HG02852 (cell line): ENCODE measurements around the gene DTL.
A peak's percentile ranks its signal among the peaks of the same experiment; 100 is the strongest.

Source experiments
- ATAC-seq: cut with Tn5 transposase; IDR thresholded peaks from one replicate; pipeline ENCODE4 v1.9.1; 2021; ENCODE audit warnings: mild to moderate bottlenecking, moderate library complexity; ENCODE audit not compliant: unreplicated experiment

Gene DTL

DNA sequence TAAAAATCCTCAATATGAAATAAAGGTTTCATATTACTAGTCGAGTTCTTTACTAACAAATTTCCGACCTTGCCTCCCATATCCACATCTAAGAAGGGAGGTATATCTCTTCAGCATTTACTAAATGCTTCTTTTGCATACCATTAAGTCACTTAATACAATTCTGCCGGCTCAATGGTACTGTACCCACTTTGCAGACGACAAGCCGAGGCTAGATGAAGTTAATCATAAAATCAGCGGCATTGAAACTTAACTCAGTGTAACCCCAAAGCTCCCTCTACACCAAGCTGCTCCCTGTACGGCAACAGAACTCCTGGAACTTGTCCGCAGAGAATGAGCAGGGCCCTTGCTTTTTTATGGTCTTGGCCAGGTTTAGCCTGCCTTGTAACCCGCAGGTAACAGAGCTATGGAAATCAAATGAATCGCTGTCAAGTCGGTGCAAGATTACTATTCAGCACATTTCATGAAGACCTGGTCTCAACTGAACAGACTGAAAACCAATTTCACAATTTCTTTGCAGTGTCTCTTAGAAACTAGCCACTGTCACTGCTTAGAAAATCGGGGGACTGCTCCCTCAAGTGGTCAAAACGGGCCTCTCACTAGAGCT lies 929 bp upstream of the DTL start:
- peak; percentile 1 for ATAC-seq

DNA sequence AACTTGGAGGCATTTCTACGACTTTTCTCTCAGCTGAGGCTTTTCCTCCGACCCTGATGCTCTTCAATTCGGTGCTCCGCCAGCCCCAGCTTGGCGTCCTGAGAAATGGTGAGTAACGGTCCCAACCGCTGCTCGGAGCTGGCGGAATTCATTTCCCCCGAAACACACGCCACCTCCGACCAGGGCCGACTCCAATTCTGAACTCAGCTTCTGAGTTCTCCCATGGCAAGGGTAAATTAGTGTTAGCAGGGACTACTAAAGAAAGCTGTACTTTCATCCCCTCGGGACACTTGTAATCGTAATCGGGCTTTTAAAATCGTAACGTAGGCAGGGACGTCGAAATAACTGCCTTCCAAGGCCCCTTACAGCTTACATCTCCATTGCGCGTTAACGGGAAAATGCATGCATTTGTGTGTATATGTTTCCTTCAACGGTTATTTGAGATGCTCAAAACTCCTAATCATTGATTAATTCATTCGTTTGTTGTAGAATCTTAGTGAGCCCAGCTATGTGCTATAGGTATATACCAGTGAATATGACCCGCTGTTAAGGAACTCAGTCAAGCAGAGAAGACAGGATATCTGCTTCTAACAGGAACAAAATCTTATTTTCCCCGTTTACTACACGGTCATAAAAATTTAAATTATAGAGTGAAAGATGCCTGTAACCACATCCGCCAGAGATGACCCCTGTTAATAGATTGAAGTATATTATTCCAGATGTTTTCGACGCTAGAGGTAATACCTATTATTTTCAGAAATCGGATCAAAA lies 472 bp downstream of the DTL start:
- ATAC-seq: peak; percentile 12

- no peak for ATAC-seq
Observed at GRCh38 chr1:212037900-212038299, 2.4 kb downstream of the DTL start.

DNA sequence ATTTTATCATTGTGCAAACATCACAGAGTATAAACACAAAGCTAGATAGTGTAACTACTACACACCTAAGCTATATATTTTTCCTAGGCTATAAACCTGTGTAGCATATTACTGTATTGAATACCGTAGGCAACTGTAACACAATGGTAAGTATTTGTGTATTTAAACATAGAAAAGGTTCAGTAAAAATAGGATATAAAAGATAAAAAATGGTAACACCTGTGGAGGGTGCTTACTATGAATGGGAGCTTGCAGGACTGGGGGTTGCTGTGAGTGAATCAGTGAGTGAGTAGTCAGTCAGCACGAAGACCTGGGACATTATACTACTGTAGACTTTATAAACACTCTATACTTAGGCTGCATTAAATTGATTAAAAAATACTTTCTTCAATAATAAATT lies 4.1 kb downstream of the DTL start:
- no peak for ATAC-seq

DNA sequence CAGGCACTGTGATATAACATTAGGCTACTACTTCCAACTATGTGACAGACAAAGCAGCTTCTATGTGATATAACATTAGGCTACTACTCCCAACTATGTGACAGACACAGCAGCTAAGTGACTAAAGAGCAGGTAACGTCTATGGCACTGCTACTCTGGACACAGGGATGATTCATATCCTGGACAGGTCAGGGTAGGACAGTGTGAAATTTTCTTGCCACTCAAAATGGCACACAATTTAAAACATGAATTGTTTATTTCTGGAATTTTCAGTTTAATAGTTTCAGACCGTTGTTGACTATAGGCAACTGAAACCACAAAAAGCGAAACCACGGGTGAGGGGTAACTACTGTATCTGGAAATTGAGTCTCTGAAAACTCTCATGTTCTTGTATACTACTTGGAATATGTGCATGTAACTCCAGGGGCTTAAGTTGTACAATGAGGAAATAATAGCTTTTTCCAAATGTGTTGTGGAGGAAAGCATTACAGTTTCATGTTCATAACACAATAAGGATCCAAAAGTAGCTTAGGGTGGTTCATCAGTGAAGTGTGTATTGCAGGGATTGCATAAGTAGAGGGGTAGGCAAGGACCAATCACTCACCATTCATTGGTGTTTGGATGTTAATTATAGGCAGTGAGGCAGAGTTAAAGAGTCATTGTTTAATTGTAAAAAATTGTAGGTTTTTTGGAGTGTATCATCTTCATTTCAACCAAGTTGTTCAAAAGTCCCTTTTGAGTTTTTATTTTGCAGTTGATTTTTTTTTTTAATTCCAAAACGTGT lies 5.3 kb downstream of the DTL start:
- no peak for ATAC-seq

GRCh38 chr1:212042436-212042835 lies 6.9 kb downstream of the DTL start:
- ATAC-seq: no peak

- no peak for ATAC-seq
Observed at GRCh38 chr1:212044851-212045250, 9.3 kb downstream of the DTL start.

DNA sequence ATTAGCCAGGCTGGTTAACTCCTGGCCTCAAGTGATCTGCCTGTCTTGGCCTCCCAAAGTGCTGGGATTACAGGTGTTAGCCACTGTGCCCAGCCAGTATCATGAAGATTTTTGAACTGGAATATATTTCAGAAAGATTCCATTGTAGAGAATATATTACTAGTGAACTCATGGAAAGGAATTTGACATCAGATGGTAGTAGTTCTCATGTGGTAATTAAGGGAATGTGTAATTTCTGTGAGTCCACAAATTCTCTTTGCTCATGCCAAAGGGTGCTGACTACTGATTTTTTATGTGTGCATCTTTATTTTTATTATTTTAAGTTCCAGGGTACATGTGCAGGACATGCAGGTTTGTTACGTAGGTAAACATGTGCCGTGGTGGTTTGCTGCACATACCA lies 10.4 kb downstream of the DTL start:
- ATAC-seq: no peak

DNA sequence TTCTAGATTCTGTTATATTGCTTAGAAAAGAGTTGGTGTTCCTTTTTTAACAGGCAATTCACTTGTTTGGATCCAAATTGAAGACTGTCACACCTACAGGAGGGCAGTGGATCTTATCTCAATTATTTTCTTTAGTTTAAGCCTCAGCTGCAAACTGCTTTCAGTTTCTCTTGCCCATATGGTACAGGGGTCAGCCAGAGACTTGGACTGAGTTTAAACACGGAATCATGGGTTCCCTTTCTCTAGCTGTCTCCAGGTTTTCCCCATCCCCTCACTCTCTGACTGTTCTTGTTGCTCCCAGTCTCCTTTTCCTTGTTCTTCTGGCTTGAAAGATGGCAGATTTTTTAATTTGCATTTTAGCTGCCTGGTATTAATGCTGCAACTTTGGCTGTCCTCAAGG lies 18.4 kb downstream of the DTL start:
- ATAC-seq: no peak

- no peak for ATAC-seq
Observed at GRCh38 chr1:212055333-212055732, 19.8 kb downstream of the DTL start.

GRCh38 chr1:212060632-212061472 lies 25.3 kb downstream of the DTL start:
- ATAC-seq: no peak

DNA sequence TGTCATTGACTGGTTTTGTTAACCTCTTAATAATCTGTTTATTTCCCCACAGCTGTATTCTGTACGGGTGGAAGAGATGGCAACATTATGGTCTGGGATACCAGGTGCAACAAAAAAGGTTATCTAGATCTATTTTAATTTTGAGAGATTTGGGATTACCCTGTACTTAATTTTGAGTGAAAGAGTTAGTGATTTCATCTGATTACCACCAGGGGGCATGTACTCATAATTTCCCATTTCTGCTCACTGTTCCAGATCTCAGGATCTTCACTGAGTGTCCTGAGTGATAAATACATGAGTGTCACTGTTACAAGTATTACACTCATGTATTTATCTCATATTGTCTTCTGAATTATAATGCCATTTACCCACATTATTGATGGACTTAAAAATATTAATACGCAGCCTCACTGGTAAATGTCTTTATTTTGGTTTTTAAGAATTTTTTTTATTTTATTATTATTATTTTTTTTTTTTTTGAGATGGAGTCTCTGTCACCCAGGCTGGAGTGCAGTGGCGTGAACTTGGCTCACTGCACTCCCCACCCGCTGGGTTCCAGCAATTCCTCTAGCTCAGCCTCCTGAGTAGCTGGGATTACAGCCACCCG lies 27.4 kb downstream of the DTL start:
- ATAC-seq: no peak

DNA sequence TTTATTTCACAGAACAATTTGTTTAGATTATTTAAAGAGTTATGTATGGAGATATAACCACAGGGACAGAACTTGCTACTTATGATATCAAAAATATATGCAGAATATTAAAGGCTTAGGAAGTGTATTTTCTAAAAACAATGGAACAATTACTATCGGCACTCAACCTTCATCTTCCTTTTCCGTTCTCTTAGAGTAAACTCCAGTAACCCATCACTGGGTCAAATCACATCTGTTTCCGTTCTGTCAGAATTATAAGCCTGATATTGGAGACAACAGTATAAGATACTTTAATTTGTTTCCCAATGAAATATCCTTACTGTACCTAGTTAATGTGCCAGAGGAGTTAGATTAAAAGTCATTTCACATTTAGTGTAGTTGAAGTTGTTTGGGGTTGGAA lies 32.2 kb downstream of the DTL start:
- ATAC-seq: no peak

- no peak for ATAC-seq
Observed at GRCh38 chr1:212070720-212071302, 35.3 kb downstream of the DTL start.

DNA sequence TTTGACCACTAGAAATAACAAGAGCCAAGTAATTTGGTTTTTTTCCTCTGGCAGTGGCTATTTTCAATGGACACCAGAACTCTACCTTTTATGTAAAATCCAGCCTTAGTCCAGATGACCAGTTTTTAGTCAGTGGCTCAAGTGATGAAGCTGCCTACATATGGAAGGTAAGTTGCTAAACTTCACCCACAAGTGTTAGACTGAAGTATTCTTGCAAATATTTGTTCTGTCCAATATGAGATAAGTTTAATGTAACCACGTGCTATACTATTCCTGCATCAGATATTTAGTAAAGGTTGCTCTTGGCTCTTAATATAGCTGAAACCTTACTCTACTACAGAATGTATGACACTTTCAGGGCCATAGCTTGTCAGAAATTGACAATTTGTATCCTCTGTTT lies 36.5 kb downstream of the DTL start:
- ATAC-seq: no peak

DNA sequence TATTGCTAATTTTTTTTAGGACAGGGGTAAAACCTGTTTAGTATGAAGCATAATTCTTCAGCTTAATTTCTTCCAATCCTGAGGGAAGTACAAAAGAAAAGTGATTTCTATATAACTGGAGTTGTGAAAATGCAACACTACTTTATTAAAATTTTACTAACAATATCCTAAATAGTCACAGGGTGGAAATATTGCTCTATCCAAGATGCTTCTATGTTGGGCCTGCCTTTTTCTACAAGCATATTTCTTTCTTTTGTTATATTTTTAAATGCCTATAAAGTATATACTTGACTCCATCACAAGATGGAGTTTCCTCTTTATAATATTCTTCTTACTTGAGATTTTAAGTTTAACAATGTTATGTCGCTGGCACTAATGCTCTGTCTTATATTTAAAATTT lies 37.9 kb downstream of the DTL start:
- ATAC-seq: no peak

- ATAC-seq: no peak
Observed at GRCh38 chr1:212074313-212074712, 38.8 kb downstream of the DTL start.

- ATAC-seq: no peak
Observed at GRCh38 chr1:212074856-212075255, 39.3 kb downstream of the DTL start.

DNA sequence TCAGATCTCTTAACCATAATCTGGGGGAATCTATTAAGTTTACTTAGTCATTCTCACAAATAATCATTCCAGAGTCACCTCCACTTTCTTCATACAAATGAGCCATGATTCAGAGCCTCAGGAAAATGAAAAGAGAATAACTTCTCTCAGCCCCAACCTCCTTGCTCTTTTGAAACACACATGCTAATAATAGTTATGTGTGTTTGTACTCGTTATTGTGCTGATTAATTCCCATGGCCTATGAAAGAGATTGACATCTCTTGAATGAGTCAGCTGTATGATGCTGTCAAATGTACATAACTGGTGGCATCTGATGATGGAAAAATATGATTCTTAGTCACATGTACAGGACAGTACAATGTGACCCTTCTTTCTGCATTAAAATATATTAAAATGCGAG lies 41.5 kb downstream of the DTL start:
- ATAC-seq: no peak

GRCh38 chr1:212078826-212079225 lies 43.3 kb downstream of the DTL start:
- ATAC-seq: no peak
